HG03139 (cell line): ENCODE data around the gene CDH23.

Source experiments
- ATAC-seq: cut with Tn5 transposase; IDR thresholded peaks from one replicate; pipeline ENCODE4 v1.9.1; 2021; ENCODE audit not compliant: unreplicated experiment

Gene CDH23

DNA sequence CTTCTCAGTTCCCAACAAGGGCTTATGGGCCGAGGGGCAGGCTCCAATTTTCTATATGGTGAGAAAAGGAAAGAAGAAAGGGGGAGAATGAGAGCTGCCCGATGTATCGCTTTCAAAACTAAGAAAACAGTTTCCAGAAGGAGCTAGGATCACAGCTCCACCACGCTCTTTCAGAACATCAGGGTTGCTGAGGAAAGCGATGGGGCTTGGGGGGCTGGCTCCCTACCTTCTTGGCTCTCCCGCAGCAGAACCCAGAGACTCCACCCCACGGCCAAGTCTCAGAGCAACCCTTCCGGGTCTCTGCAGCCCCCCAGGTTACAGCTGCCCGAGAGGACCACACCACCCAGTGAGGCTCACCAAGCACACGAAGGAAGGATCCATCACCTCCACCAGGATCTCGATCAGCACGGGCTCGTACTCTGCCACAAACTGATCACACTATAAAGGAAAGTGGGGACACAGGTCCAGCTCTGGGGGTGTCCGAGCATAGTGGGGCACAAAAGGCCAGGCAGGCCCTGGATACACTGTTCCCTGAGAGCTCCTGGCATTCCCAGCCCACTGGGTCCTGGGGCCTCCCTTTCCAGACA lies 422.0 kb downstream of the CDH23 start:
- no peak for ATAC-seq

DNA sequence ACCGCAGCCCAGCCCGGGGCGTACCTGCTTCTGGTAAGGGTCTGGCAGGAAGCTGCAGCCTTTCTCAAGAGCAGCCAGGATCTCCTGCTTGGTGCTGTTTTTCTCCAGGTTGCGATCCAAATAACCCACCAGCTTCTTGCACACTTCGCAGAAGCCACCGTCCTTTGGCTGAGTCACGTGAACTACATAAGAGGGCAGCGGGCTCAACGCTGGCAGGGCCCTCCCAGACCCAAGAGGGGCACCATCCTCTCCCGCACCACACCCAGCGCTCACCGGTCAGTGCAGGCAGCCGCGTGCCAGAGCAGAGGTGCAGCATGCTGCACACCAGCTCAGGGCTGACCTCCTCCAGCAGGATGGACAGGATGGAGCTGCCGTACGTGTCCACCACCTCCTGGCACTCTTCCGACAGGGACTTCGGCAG lies 422.7 kb downstream of the CDH23 start:
- no peak for ATAC-seq

DNA sequence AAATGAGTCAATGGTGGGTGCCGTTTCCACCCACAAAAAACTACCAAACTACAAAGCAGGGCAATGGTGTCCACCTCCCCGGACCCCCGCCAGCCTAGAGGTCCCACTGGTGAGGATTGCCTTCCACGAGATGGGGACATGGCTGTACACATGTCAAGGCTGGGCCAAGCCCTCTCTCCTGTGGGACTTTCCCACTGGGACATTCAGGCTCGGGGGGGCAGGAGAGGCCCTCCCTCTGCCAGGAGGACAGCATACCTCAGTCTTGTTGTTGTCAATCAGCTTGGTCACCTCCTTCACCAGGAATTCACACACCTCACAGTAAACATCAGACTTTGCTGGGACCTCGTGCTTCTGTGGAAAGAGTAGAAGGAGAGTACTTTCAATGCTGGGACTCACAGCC lies 423.3 kb downstream of the CDH23 start:
- no peak for ATAC-seq

DNA sequence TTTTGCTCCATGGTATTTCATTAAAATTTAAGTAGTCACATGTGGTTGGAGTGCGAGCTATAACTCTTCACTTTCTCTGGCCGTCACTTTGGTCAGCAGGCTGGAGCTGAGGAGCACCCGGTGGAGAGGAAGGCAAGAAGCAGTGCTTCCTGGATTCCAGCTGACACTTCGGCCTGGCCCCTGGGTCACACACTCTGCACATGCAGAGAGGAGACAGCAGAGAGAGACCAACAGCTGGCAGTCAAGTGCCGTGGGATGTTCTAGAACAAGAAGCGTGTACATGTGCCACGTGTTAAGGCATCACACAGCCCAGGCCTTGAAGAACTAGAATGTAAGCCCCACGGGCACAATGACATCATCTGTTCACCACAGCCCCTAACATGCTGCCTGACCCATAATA lies 424.2 kb downstream of the CDH23 start:
- ATAC-seq = no peak

DNA sequence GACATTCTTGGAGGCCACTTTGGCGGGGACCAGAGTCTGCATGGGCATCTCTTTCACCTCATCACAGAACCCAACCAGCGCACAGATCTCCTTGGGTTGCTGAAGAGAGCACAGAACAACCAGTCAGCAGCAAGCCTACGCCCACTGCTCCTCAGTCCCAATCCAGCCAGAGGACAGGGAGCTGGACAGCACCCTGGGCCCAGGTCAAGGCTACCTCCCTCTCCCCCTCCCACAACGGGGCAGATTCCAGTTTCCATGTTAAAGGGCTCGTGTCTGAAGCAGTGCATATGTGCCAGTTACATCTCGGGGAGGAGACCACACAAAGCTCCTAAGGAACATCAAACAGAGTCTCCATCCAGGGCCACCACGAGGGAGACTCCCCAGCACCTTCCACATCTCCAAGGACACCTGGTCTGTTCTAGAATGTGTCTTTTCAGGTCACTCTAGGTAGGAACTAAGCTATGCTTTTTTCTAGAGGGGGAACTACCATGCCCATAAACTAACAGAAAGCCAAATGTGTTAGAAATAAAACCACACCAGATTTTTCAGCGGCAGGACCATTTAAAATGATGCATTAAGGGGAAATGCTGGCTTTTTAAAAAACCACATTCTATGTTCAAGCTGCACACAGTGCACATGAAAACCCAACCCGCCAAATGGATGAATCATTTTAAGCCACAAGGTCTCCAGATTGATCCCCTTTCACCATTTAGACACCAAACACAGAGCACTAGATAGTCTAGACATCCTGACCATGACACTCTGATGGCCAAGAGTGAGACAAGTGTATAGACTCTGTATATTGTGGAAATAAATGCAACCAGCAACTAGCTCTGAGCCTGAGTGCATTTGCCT lies 425.4 kb downstream of the CDH23 start:
- no peak for ATAC-seq

DNA sequence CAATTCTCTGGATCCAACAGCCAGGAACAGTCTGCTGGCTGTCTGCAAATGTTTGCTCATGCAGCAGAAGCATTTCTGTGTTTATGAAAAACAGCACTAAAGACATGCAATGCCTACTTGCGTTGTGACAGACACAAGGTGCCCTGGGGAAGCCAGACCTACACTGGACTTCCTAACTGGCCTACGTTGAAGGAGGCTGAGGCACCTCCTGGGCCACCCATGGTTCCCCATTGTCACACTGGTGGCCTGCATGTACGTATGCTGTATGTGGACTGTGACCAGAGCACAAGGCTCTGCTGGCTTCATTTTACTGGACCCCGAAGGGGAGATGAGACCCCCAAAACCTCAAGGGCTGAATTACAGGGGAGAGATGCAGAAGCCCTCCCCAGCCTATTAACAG lies 426.6 kb downstream of the CDH23 start:
- ATAC-seq = no peak

DNA sequence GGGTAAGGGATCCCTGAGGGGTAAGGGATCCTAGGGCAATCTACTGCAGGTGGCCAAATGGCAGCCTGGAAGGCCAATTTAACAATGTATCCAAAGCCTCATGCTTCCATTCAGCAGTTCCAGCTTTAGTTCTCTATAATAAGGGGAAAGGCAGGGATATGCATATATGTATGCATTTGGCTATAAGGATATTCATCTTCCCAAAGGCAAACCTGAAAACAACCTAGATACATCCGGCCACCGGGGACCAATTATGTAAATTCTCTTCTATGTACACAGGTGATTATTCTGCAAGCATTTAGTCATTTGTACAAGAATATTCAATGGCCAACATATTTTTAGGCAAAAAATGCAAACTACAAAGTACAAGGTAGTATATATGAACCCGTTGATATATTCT lies 427.6 kb downstream of the CDH23 start:
- no peak for ATAC-seq

DNA sequence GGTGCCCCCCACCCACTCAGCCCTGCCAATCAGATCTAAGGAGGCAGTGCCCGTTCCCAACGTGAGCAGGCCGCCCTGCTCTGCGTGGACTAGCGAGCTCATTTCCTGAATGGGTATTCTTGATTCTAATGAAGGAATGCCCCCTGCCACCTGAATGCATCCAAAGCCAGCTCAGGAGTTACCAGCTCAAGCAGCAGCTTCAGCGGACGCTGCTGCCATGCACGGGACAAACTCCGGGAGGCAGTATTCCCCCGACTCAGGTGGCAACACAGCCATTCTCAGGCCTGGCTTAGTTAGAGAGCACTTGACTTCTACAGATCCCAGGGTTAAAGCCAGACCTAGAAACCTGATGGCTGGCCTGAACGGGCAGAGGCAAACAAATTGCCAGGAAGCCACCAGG lies 428.5 kb downstream of the CDH23 start:
- no peak for ATAC-seq

DNA sequence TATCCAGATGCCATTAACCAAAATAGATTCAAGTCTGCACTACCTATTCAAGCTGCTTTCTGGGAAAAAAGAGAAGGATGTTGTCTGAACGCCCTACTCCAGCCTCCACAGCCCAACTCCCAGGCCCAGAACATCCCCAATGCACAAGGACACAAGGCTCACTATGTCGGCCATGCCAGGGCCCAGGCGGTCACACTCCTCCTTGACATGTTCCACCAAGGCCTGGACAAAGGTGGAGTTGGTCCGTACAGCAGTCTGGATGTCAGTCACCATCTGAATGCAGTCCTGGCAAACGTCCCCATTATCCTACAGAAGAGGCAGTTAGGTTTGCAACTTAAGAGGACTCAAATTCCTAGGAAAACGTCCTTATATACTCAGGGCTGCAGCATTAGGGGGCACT lies 431.1 kb downstream of the CDH23 start:
- ATAC-seq = no peak

DNA sequence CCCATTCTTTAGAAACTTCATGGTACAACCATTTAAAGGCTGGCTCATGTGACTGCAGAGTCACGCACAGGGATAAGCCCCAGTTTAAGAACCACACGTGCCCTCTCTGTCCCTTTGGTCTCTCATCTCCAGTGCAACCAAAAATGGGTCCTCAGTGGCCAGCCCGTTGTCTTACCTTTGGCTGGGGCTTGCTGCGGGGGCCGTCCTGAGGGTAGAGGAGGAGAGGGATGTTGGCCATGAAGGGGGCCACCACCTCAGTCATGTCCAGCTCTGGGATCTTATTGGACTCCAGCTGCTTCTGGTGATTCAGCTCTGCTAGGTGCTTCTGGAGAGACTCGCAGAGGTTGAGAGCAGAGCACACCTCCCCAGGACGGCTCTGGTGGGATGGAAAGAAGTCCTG lies 432.0 kb downstream of the CDH23 start:
- ATAC-seq = no peak

DNA sequence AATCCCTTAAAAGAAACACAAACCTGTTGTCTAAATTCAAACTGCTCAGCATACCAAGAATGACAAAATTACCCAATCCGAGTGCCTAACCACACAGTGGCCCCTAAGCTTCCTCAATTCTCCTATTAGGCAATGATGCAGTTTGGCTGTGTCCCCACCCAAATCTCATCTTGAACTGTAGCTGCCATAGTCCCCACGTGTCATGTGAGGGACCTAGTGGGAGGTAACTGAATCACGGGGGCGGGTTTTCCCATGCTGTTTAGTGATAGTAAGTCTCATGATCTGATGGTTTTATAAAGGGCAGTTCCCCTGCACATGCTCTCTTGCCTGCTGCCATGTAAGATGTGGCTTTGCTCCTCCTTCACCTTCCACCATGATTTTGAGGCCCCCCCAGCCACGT lies 432.5 kb downstream of the CDH23 start:
- no peak for ATAC-seq

DNA sequence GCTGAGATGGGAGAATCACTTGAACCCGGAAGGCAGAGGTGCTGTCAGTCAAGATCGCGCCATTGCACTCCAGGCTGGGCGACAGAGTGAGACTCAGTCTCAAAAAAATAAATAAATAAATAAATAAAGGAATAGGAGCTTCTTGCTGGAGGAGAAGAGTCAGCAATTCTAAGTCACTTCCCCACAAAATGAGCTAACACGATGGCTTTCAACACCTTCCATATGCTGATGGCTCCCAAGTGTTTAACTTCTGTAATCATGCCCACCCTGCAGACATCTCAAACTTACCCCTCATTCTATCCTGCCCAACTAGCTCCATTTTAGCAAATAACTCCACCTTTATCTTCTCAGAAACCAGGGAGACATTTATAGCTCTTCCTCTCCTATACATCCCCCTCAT lies 433.2 kb downstream of the CDH23 start:
- ATAC-seq = no peak

DNA sequence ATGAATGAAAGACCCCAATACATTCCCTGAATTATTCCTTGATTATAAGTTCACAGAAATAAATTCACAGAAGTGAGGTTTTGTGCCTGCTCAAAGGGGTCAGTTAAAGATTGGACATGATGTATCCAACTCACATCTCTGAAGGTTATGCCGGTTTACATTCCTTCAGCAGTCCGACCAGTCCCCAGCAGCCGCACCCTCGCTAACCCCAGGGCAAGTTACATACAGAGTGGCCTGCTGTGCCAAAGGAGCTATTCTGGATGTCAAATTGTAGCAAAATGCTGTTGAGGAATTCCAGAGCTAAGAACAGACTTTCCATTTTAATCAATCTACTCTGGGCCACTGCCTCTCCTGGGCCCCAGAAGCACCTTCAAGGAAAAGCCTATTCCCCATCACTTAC lies 434.0 kb downstream of the CDH23 start:
- no peak for ATAC-seq

DNA sequence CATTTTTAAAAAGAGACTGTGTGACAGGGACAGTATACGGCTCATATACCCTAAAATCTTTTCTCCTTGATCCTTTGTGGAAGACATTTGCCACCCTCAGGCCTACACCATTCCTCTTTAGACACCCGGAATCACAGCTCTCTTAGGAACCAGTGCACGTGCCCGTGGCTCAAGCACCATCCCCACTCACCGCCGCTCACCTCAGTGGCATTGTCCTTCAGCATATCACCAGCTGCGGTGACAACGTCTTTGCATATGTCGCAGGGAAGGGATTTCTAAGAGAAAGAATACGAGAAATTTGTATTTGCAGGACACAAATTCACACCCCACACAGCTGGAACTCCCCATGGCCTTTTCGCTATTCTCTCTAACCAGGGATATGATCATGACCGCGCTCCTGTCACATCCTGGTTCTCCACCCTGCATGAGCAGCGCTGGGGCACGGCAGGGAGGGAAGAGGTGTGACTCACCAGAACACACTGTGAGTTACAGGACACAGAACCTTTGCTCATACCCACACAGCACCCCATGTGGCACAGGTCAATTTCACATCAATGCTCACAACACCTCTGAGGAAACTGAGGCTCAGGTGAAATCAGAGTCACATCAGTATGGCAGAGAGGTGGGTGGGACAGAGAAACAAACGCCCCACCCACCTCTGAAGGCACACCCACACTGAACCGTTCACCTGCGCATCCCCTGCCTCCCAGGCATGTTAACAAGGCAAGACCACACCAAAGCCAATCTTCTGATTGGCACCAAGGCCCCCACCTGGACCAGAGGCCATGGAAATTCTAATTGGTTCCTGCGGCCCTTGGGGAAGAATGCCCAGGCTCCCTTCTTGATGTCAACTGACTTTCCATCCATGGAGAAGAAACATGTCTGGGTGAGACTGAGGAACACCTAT lies 435.2 kb downstream of the CDH23 start:
- no peak for ATAC-seq

DNA sequence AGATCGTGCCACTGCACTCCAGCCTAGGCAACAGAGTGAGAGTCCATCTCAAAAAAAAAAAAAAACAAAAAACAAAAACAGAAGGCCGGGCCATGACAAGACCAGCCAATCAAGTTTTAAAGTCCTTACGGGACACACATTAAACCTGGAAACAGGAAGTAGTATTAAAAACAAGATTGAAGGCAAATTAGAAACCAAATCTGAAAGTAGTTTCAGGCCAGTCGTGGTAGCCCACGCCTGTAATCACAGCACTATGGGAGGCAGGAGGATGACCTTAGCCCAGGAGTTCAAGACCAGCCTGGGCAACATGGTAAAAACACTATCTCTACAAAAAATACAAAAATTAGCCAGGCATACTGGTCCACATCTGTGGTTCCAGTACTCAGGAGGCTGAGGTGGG lies 436.2 kb downstream of the CDH23 start:
- no peak for ATAC-seq

DNA sequence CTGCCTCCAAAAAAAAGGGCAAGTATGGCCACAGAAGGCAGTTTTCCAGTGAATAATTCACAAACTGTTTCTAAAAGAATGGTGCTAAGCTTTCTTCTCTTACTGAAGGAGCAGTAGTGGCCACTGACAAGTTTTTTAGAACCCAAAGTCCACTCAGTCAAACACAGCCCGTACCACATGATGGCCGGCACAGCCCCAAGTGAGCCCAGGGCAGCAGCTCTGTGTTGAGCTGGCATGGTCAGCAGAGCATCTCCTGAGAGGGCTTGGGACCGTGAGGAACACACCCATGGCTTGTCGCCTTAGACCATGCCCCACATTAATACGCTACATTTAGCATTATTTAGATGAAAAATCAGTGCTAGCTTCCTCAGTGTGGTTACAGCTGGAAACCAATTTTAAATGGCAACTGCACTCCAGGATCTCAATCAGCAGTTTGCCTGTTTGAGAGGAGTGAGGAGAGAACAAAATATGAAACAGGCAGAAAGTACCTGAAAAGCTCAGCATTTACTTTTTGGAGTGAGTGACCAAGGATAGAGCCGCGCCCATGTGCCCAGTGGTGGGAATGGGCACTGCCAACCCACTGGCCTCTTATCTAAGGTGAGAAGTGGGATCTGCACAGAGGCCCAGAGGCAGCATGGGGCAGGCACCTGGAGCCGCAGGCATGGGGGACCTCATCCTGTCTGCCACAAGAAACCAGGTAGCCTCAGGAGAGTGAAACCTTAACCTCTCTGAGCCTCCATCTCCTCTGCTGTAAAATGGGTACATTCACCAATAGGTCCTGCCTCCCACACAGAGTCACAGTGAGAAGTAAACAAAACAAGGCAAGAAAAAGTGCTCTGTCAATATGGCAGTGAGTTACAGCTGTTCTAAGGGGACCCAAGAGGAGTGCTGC lies 437.0 kb downstream of the CDH23 start:
- no peak for ATAC-seq

DNA sequence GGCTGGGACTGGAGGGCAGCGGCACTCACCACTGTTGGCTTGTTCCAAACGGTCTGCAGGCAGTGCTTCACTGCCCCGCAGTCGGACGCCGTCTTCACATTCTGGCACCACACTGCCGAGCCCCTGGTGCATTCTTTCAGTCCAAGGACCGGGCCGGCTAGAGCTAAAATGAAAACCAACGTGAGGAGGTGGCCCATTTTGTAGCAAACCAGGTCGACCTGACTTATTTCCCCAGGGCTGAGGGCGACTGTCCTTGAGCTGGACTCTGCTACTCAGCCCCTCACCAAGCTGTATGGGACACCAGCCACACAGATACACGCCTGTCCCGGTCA lies 437.6 kb downstream of the CDH23 start:
- ATAC-seq = no peak

DNA sequence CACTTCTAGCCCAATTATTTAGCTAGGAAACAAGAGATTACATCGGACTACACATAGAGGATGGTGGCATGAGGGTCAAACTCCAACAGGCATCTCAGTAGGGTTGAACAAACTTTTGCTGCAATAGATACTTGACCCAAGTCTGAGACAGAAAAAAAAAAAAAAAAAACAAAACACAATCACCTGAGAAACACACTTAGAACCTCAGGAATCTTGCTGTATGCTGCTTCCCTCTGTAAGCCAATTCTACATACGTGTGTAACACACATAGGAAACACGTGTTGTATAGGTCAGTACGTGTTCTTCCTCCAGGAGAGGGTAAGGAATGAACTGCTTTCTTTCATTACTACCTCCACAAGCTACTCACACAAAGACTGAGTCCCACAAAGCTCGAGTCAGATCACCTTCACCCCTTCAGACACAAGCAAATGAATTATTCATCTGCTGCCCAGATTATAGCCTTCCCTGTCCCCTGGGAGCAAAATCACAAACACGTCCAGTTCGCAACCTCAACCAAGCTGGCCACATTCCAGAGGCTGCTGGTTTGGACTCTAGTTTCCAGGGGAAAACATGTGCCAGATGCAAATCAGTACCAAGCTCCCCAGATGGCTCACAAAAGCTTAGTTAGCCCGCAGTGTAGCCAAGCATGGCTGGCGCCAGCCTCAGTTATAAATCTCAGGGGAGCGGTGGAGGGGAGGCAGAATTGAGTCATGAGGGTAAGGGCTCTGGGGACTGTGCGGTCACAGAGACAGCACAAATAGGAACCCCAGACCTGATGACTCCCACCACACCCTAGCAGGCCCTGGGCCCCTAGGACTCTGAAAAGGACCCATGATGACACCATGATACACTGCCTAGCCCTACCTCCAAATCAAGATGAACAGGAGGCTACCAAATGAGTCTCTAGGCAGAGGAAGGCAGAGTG lies 439.2 kb downstream of the CDH23 start:
- ATAC-seq = peak; percentile 88

DNA sequence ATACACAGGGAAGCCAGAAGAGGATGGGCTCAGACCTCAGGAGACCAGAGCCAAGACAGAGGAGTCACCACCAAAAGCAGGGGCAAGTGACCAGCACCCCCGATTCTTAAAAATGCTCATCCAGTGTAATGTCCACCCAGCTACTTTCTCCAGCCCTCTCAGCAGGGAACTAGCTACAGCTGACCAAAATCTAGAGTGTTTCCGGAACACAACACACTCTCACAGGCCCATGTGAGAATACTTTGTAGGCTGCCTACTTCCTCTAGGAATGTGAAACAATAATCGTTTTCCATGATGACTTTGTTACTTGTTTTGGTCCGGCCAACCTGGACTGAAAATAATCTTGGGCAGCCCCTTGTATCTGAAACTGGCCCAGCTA lies 439.9 kb downstream of the CDH23 start:
- peak; percentile 18 for ATAC-seq
